ENCODE results near the gene RIPOR2.
"Not testable (repeated sequence)": the region's sequence is repeated elsewhere in the genome, so short reads cannot be mapped to it uniquely, and the experiment has no call there.

The RIPOR2 gene

GRCh38 chr6:24925661-24926060, 10.1 kb downstream of the RIPOR2 start:
- no peak for DNase-seq (ENCODE audit: low read depth, low spot score)

- no peak for DNase-seq (ENCODE audit: low read depth, low spot score)
These were observed 11.0 kb downstream of the RIPOR2 start for GRCh38 chr6:24924580-24925356.

GRCh38 chr6:24923885-24924401, 11.8 kb downstream of the RIPOR2 start:
- DNase-seq (ENCODE audit: low read depth, low spot score), result no peak

GRCh38 chr6:24922814-24923213, 12.9 kb downstream of the RIPOR2 start:
- no peak for DNase-seq (ENCODE audit: low read depth, low spot score)

- no peak for DNase-seq (ENCODE audit: low read depth, low spot score)
These were observed 13.6 kb downstream of the RIPOR2 start for GRCh38 chr6:24922170-24922569.

- no peak for DNase-seq (ENCODE audit: low read depth, low spot score)
These were observed 15.6 kb downstream of the RIPOR2 start for GRCh38 chr6:24920136-24920535.

GRCh38 chr6:24919056-24919892, 16.5 kb downstream of the RIPOR2 start:
- DNase-seq (ENCODE audit: low read depth, low spot score), result no peak

- DNase-seq (ENCODE audit: low read depth, low spot score), result no peak
These were observed 17.1 kb downstream of the RIPOR2 start for GRCh38 chr6:24918641-24919055.

- no peak for DNase-seq (ENCODE audit: low read depth, low spot score)
These were observed 19.3 kb downstream of the RIPOR2 start for GRCh38 chr6:24916496-24916895.

GRCh38 chr6:24915641-24916040, 20.1 kb downstream of the RIPOR2 start:
- no peak for DNase-seq (ENCODE audit: low read depth, low spot score)

GRCh38 chr6:24914082-24914481, 21.7 kb downstream of the RIPOR2 start:
- not testable (repeated sequence) for DNase-seq (ENCODE audit: low read depth, low spot score)

- DNase-seq (ENCODE audit: low read depth, low spot score), result no peak
These were observed 23.9 kb downstream of the RIPOR2 start for GRCh38 chr6:24911796-24912382.

GRCh38 chr6:24910961-24911725, 24.6 kb downstream of the RIPOR2 start:
- no peak for DNase-seq (ENCODE audit: low read depth, low spot score)

GRCh38 chr6:24910331-24910960, 25.3 kb downstream of the RIPOR2 start:
- DNase-seq (ENCODE audit: low read depth, low spot score), result no peak

- no peak for DNase-seq (ENCODE audit: low read depth, low spot score)
These were observed 26.2 kb downstream of the RIPOR2 start for GRCh38 chr6:24909241-24910216.

- no peak for DNase-seq (ENCODE audit: low read depth, low spot score)
These were observed 27.1 kb downstream of the RIPOR2 start for GRCh38 chr6:24908650-24909035.

- no peak for DNase-seq (ENCODE audit: low read depth, low spot score)
These were observed 27.7 kb downstream of the RIPOR2 start for GRCh38 chr6:24907919-24908649.

- DNase-seq (ENCODE audit: low read depth, low spot score), result no peak
These were observed 29.4 kb downstream of the RIPOR2 start for GRCh38 chr6:24906314-24906713.

GRCh38 chr6:24905483-24905882, 30.3 kb downstream of the RIPOR2 start:
- DNase-seq (ENCODE audit: low read depth, low spot score), result no peak

Data from iPS DF 19.7 (cell line).